GM21737 (cell line): ENCODE results near the gene MEN1.
"Not testable (repeated sequence)": the region's sequence is repeated elsewhere in the genome, so short reads cannot be mapped to it uniquely, and the experiment has no call there.

ENCODE experiments used
- ATAC-seq: cut with Tn5 transposase; IDR thresholded peaks from one replicate; pipeline ENCODE4 v1.9.1; 2021; ENCODE audit warnings: mild to moderate bottlenecking, moderate library complexity; ENCODE audit not compliant: unreplicated experiment

MEN1 gene

DNA sequence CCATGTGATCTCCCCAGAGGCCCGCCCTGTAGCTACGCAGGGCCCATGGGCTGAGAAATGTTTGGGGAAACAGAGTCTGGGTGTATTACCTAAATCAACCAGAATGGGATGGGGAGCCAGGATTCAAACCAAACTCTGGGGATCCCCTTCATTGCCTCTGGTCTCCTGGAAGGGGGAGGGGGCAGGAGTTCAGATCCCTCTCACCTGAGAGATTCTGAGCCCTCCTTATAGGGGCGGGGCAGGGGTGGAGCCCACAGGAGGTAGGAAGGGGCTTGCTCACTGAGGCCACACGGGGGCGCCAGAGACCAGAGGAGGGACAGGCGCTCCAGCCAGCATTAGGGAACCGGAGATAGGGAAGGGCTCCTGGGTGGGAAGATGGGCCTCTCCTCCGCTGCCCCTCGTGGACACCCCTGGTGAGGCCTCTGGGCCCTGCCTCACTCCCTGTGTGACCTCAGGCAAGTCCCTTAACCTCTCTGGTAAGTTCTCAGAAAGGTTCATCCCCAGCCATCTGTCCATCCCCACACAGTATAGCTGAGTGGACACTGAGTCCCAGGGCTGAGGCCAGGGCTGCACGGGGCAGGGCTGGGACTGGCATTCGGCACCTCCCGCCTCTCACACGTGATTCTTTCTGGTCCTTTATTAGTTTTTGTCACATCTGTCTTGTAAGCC is 36.8 kb upstream of the MEN1 start:
- peak; percentile 24 for ATAC-seq

DNA sequence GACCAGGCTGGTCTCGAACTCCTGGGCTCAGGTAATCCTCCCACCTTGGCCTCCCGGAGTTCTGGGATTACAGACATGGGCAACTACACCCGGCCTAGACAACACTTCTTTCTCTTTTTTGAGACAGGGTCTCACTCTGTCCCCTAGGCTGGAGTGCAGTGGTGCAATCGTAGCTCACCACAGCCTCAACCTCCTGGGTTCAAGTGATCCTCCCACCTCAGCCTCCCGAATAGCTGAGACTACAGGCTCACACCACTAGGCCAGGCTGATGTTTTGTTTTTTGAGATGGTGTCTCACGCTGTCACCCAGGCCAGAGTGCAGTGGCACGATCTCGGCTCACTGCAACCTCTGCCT is 35.4 kb upstream of the MEN1 start:
- not testable (repeated sequence) for ATAC-seq

DNA sequence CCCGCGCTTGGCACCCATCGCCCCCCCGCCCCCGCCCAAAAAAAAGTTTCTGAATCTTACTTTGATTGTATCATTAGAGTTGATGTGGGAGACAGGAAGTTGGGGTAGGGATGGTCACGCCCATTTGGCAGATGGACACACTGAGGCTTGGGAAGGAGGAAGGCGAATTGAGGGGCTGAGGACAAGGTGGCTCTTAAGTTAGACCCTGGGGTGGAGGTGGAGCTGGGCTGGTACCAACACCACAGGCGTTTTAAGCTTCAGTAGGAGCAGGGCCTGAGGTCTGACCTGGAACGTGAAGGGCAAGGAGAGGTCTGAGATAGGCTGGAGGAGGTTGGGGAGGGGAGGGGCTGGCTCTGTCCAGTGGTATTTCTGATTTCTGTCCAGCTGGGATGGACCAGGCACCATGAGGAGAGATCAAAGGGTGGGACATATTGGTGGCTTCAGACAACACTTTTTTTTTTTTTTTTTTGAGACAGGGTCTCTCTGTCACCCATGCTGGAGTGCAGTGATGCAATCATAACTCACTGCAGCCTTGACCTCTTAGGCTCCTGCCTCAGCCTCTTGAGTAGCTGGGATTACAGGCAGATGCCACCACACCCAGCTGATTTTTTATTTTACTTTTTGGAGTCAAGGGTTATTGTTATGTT is 34.9 kb upstream of the MEN1 start:
- ATAC-seq, result no peak

DNA sequence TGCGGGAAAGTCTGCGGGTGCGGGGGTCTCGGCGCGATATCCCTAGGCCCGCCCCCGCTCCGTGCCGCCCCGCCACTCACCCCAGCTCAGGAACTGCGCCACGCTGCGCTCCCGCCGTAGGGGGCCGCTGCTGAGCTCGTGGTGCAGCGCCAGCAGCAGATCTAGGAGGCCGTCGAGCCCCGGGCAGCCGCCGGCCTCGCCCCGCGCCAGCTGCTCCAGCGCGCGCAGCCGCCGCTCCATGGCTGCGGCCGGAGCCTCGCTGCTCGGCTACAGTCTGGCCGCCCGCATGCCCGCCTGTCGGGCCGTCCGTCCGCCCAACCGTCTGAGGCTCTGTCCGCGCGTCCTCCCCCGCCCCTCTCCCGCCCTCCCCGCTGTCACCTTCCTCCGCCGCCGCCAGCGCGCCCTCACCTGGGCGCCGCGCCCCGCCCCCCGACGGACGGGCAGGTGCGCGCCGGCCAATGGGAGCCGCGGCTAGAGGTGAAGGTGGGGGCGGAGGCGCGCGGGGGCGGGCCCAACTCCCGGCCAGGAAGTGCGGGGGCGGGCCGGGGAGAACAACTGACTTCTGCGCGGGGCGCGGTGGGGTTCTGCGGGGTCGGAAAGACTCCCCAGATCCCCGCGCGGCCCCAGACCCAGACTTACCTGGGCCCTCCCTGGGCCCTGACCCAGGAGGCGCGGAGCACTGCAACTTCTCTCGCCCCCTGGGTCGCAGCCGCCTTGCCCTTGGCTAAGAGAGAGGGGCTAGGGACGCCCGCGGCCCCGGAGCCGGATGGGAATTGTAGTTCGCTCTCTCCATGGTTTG is 34.2 kb upstream of the MEN1 start, which contains the start of gene CDC42BPG:
TSS of gene CDC42BPG (minus strand) at position 324 of the 799 bp plus-strand sequence. CDS start at position 240, 84 bp downstream.
- no peak for ATAC-seq

DNA sequence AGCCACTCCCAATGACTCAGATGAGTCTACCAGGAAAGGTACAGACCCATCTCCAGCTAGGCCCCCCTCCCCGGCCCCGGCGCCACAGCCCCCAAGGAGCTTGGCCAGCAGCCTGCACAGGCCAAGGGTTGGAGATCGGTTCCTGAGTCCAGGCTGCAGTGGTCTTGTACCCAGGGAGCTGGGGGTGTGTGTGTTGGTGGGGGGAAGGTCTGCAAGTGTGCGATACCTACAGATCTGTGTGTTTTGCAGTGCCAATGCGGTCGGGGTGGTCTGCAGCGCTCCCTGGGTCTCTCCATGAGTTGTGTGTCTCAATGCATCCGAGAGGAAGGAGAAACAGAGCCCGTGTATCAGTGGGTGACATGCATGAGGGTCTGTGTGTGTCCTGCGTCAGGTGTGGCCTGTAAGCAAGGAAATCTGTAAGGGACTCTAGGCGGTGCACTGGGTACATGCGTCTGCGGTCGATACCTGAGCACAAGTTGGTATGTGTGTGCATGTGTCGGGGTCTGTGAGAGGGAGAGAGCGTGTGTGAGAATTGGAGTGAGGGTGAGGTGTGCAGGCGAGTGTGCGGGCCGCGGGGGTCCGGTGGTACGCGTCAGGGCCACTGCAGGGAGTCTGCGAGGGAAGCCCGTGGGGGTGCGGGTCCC is 33.5 kb upstream of the MEN1 start:
- ATAC-seq, result no peak

DNA sequence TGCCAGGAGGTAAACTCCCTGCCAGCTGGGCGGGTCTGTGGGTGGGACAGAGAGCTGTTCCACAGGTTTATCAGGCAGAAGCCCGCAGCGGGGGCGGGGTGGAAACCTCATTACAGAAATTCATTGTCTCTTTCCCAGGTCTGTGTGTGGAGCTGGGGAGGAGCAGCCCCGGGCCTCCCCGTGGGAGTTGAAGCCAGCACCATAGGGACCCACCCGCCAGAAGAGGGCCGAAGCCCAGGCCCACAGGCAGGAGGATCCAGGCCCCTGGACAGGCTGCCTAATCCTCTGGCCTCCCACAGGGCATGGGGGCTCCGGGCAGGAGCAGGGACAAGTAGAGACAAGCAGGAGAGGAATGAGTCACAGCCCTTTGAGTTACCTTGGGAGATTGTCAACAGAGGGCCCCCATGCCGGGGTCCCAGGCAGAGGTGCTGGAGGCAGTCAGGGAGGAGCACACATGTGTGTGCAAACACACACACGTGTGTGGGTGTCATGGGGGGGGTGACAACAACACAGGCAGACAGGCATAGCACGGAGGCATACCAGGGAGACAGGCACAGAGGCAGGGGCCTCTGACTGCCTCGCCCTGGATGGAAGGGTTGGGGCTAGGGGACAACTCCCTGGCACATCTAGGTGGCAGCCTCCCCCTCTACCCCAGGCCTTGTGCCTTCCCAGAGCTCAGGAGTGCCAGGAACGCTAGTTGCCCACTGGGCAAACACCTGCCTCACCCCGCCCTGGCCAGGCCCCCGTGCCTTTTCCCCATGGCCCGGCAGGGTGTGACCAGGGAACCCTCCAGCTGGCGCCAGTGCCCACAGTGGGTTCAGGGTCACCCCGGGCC is 32.7 kb upstream of the MEN1 start:
- ATAC-seq, result no peak

DNA sequence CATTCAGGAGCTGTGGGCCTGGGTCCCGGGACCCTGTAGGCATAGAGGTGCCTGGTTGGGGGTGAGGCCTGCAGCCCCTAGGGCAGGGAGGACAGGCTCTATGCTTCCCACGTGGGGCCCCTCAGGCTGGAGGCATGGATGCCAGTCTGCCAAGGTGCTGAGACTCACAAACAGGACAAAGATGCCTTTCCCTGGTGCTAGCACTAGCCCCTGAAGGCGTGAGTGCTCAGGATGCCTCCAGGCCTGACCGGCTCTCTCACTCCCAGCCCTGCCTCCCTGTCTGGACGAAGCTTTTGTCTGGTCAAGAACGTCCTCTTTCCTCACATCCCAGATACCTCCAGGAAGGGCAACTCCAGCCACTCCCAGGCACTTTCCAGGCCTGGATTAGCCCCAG is 32.0 kb upstream of the MEN1 start:
- ATAC-seq, result no peak

DNA sequence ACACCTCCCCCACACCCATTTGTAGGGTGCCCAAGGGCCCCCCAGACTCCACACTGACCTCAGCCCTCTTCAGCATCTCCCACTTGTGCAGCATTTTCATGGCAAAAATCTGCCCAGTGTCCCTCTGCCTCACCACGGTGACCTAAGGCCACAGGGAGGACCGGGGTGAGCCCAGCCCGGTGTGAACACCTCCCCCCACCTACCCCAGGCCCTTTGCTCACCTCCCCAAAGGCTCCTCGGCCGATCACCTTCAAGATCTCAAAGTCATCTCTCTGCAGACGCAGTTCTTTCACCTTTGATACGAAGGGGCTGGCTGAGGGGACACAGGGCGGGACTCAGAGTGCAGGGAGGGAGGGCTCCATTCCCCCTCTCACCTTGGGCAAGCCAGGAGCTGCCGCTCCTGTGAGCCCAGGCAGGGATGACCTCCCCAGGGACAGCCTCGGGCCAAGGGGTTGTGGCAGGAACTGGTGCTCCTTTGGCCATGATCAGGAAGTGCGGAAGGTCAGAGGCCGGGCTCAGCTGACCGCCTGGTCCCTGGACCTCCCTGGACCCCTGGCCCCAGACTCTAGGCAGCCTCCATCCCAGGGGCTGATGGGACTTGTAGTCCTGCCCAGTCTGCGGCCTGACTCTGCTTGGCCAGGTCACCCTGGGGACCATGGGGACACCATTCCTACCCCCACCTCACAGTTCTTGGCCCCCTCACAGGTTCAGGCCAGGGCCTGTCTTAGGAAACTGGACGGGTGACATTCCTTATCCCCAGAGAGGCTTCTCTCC is 31.4 kb upstream of the MEN1 start:
- no peak for ATAC-seq

DNA sequence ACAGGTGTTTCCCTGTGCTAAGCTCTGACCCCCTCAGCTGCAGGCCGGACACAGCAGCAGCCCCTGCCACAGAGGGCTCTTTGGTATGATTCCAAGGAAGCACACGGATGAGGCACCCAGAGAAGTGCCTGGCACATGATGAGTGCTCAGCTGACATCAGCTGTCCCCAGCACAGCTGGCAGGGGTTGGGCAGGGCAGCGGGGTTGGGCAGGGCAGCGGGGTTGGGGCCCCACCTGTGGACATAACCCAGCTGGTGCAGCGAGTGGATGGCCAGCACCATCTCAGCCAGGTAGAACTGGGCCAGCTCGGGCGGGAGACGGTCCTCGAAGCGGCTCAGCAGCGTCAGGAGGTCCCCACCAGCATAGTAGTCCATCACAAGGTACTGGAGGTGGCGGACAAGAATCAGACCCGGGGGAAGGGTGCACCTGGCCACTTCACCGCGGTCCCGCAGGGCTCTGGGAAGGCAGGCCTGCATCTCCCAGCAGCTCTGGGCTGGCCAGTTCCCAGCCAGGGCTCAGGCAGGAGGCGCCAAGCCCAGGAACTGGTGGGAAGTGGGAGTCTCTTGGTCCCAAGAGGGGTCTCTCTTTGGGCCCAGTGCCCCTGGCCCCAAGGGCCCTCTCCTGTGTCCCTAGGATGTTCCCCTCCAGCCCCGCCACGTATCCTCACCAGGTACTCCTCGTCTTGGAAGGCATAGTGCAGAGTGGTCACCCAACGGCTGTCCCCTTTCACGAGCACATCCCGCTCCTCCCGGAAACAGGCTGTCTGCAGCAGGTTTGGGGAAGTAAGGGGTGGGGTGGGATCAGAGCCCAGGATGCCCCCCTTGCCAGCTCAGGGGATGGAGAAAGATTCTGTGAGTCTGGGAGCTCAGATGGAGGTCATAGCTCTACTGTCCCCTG is 29.8 kb upstream of the MEN1 start:
- ATAC-seq, result no peak

DNA sequence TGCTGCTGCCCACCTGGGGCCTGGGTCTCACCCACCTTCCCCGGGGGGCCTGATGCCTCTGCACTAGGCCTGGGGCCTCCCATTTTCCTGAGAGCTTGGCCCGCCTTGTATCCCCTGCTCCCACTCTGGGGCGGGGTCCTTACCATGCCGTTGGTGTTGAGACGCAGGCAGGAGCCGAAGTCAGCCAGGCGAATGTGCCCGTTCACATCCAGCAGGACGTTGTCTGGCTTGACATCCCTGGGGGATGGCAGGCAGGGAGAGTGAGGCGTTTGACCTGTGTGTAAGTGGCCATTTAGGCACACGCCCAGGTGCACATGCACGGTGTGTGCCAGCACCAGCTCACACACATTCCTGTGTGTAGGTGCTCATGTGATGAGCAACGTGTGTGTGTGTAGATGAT is 29.0 kb upstream of the MEN1 start:
- no peak for ATAC-seq

DNA sequence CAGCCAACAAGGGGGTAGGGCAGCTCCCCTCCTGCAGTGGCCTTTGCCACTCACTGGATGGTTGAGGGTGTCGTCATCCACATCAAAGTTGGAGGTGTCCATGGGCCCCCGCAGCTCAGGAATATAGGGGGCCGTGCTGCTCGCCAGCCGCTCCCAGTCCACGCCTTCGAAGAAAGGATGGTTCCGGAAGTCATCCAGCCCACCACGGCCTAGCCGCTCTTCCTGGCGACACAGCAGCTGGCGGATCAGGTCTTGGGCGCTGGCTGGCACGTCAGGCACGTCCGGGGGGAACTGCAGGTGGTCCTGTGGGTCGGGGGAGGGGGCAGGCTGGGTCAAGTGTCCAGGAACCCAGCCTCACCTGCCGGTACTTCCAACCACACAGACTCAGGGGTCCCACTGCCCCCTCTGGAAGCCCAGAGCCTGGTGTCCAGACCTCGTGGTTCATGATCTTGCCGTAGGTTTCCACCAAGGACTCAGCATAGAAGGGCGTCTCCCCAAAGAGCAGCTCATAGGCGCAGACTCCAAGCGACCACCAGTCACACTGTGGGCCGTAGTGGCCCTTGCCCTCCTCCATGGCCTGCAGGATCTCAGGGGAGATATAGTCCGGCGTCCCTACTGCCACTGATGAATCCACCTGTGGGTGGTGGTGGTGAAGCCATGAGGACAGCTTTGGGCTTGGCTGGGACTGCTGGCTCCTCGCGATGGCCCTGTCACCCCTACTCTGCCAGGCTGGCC is 28.4 kb upstream of the MEN1 start:
- ATAC-seq, result no peak

DNA sequence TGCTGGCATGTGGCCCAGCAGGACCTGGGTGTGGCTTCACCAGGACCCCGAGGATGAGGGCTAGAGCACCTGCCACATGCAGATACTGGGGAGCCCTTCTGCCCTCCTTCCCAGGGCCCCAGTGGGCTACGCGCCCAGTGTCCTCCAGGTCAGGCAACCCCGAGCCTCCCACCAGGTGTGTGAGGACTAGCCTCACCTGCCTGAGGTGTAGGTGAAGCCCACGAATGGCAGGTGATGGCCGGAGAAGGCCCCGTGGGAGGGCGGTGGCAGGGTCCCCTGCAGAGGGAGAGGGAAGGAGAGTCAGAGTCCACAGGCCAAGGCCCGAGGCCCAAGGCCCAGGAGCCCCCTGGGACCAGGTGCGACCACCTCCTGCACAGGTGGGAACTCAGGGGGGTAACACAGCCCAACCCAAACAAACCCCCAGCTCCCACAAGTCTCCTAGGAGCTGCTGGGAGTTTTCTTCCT is 27.6 kb upstream of the MEN1 start:
- ATAC-seq, result no peak

DNA sequence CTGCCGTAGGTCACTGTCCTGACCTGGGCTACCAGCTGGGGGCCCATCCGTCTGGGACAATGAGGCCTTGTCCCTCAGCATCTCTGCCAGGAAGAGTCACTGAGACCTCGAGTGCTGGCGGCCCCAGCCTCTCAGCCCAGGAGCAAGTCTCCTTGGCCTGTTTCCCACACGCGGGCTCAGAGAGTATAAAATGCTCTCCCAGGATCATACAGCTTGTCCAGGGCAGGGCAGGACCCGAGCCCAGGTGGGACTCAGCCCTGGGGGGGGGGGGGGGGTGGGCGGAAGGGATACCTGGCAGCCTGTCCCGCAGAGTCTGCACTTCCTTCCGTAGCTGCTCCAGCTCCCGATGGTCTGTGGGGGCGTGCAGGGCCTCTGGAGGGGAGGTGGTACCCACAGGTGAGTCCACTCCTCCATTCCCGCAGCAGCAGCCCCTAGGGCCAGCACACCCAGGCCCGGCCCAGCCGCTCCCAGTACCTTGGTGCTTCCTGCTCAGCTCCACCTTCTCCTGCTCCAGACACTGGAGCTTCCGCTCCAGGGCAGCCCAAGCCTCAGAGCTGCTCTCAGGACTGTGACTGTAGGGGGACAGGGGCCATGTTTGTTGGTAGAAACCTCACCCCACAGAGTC is 26.2 kb upstream of the MEN1 start:
- no peak for ATAC-seq

DNA sequence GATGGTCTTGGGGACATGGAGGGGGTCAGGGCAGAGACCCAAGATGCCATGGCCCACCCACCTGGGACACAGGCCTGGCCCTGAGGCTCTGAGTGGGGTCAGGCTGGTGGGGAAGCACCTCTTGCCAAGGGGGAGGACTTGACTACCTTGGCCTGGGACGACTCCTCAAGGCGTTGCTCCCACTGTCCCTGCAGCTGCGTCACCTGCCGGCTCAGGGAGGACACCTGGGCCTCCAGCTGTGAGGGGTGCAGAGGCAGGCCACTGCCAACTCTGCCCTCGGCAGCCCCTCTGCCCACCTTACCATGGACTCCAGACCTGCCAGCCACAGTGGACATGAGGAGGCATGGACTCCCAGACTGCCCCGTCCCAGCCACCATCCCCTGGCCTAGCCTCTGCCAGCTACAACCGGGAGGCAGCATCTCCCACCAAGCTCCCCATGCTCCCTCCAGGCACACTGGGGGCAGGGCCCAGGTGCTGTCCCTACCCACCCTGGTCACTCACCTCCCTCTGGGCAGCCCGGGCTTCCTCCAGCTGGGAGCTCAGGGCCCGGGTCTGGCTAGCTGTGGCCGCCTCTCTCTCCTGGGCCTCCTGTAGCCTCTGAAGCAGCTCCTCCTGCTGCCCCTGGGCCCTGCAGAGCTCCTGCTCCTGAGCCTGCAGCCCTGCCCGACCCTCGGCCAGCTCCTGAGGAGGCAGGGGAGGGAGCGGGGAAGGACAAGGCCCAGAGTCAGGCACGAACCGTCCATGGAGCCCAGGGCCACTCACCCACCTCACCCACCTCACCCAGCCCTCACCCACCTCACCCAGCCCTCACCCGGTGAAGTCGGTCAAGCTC is 25.5 kb upstream of the MEN1 start:
- ATAC-seq, result no peak

DNA sequence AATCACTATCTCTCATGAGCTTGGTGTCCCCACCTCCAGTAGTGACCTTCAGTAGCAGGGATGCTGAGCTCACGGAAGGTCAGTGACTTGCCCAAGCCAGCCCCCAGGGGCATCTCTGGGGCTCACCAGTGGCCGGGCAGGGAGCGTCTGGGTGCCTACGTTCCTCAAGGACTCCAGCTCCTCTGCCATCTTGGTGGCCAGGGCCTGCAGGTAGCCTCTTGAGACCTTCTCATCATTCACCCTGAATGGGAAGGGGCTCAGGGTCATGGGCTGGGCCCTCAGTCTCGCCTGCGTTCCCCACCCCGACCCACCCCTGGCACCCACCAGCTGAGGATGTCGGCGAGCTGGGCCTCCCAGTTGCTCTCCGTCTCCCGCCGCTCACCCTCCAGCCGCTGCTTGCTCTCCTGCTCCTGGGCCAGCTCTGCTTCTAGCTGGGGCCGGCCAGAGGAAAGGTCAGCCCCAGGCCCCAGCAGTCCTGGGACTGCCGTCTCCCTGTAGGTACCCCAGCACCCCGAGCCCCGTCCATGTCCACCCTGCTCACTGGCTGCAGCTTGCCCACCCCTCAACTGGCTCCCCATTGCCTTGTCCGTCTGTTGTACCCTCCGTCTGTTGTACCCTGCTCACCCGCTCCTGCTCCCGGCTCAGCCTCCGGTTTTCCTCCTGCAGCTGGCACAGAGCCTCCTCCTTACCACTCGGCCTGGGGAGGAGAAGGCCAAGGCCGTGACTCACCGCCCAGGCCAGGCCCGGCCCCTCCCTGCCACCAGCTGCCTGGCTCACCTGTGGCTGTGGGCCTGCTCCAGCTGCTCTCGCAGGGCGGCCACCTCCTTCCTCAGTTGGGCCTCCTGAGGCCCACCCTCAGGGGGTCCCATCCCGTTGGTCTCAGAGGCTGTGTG is 24.6 kb upstream of the MEN1 start:
- no peak for ATAC-seq
